HCT116 (cell line): ENCODE data around the gene ATF7. TPM values are rescaled to one million over a fixed set of nuclear protein-coding genes. Genes with fewer than 3 reads are reported as not detected.

ENCODE experiments used
- ATAC-seq: fragments of 200-7000 bp; cut with Tn5 transposase; 2 replicates; pipeline ENCODE4 v1.9.1; 2020; ENCODE audit warnings: mild to moderate bottlenecking, moderate library complexity
- BruUV-seq: library from RNA; stranded (reverse); fragments of 400-500 nt; replicated peaks from 2 replicates; lab custom pipeline; 2021; lab: Mats Ljungman, UMichigan
- CTCF ChIA-PET: fragments of 300-600 bp; sonication (Branson Sonifier 250); formaldehyde crosslinking; loops from one replicate; lab custom pipeline; 2021; ENCODE audit warnings: antibody characterized with exemption; lab: Charles Lee
- POLR2A ChIA-PET: fragments of 300-600, 350-600 bp; sonication (Branson Sonifier 250); formaldehyde crosslinking; loops from one replicate; lab custom pipeline; 2021; ENCODE audit warnings: antibody characterized with exemption; lab: Charles Lee
- RAD21 ChIA-PET, 2 experiments: fragments of 300-600 bp; sonication (Branson Sonifier 250); formaldehyde crosslinking; loops; one replicate each; lab custom pipeline; 2023; ENCODE audit warnings: low total read pairs in 2 of 2; ENCODE audit not compliant: uncharacterized antibody in 2 of 2, unreplicated experiment in 2 of 2, low non-redundant PET in 1 of 2; lab: Charles Lee
- DNase-seq: peaks from one replicate; pipeline ENCODE4 v3.0.0-alpha.2; 2010; ENCODE audit warnings: low read depth, low spot score
- H2AFZ ChIP-seq: fragments of 200-600 bp; shearing (Covaris generic), sonication (generic); 2 replicates; pipeline ENCODE4 v1.6.1; 2017; ENCODE audit warnings: low read depth, mixed run types, mixed read lengths, antibody characterized with exemption, low read length; ENCODE audit not compliant: poor library complexity, severe bottlenecking
- H3K27ac ChIP-seq: 2 replicates; pipeline ENCODE4 v1.5.1; 2012; ENCODE audit warnings: low read depth, low read length
- H3K27me3 ChIP-seq: fragments of 200-600 bp; sonication (generic); 2 replicates; pipeline ENCODE4 v1.6.1; 2016; ENCODE audit warnings: mixed run types, low read length, mixed read lengths; ENCODE audit not compliant: insufficient read depth
- H3K36me3 ChIP-seq, 2 experiments: fragments of 200-500 bp in 1 of 2; fragments of 200-600 bp in 1 of 2; sonication (Bioruptor generic) in 1 of 2; sonication (generic) in 1 of 2; 2 replicates each; pipeline versions ENCODE4 v1.5.1 to v1.6.1; 2014 to 2016; ENCODE audit warnings: low read length in 2 of 2, inconsistent platforms in 1 of 2, mixed read lengths in 1 of 2, mixed run types in 1 of 2; ENCODE audit not compliant: insufficient read depth in 2 of 2, control insufficient read depth in 1 of 2
- H3K4me1 ChIP-seq, 2 experiments: fragments of 200-600 bp in 1 of 2; sonication (generic) in 1 of 2; 2 replicates each; pipeline versions ENCODE4 v1.5.1 to v1.6.1; 2012 to 2017; ENCODE audit warnings: low read length in 2 of 2, inconsistent platforms in 1 of 2, mild to moderate bottlenecking in 1 of 2, mixed read lengths in 1 of 2, mixed run types in 1 of 2, moderate library complexity in 1 of 2; ENCODE audit not compliant: insufficient read depth in 2 of 2, control insufficient read depth in 1 of 2
- H3K4me2 ChIP-seq: fragments of 200-600 bp; sonication (generic); 2 replicates; pipeline ENCODE4 v1.6.1; 2017; ENCODE audit warnings: mixed run types, low read length, mixed read lengths
- H3K4me3 ChIP-seq, 2 experiments: fragments of 200-600 bp in 1 of 2; sonication (generic) in 1 of 2; replicated peaks in 1 of 2; 2 replicates each; pipeline ENCODE4 v1.5.1; 2011 to 2016; ENCODE audit warnings: low read length in 2 of 2, control low read depth in 1 of 2, low read depth in 1 of 2, mild to moderate bottlenecking in 1 of 2, mixed read lengths in 1 of 2, mixed run types in 1 of 2
- H3K79me2 ChIP-seq: fragments of 200-600 bp; sonication (generic); 2 replicates; pipeline ENCODE4 v1.6.1; 2017; ENCODE audit warnings: mild to moderate bottlenecking, mixed run types, low read length, moderate library complexity, mixed read lengths; ENCODE audit not compliant: insufficient read depth
- H3K9ac ChIP-seq: fragments of 200-600 bp; sonication (generic); 2 replicates; pipeline ENCODE4 v1.6.1; 2016; ENCODE audit warnings: low read length, mixed read lengths
- H3K9me2 ChIP-seq: fragments of 200-600 bp; sonication (generic), shearing (Covaris generic); 2 replicates; pipeline ENCODE4 v1.6.1; 2017; ENCODE audit warnings: mixed run types, mild to moderate bottlenecking, moderate library complexity; ENCODE audit not compliant: insufficient read depth
- H3K9me3 ChIP-seq, 2 experiments: fragments of 200-500 bp in 1 of 2; fragments of 200-600 bp in 1 of 2; sonication (Bioruptor generic) in 1 of 2; sonication (generic) in 1 of 2; 2 replicates each; pipeline ENCODE4 v1.6.1; 2014 to 2017; ENCODE audit warnings: low read length in 2 of 2, mixed read lengths in 2 of 2, inconsistent platforms in 1 of 2, low read depth in 1 of 2, mild to moderate bottlenecking in 1 of 2, mixed run types in 1 of 2, moderate library complexity in 1 of 2; ENCODE audit not compliant: control insufficient read depth in 1 of 2, insufficient read depth in 1 of 2
- H4K20me1 ChIP-seq: fragments of 200-600 bp; sonication (generic), shearing (Covaris generic); 2 replicates; pipeline ENCODE4 v1.6.1; 2017; ENCODE audit warnings: mixed run types, mild to moderate bottlenecking, moderate library complexity; ENCODE audit not compliant: insufficient read depth
- CBX3 ChIP-seq: IDR thresholded peaks from 2 replicates; pipeline ENCODE4 v1.6.1; 2012; ENCODE audit warnings: low read depth
- EZH2phosphoT487 ChIP-seq: fragments of 200-600 bp; IDR thresholded peaks from 2 replicates; pipeline ENCODE4 v1.6.1; 2018; ENCODE audit warnings: antibody characterized with exemption, borderline replicate concordance
- POLR2A ChIP-seq: IDR thresholded peaks from 2 replicates; pipeline ENCODE4 v1.7.0; 2011; ENCODE audit warnings: borderline replicate concordance; ENCODE audit not compliant: insufficient read depth, insufficient read length; ENCODE audit errors: extremely low read depth
- RAD21 ChIP-seq: IDR thresholded peaks from 2 replicates; pipeline ENCODE4 v1.6.1; 2012; ENCODE audit warnings: low read depth, mild to moderate bottlenecking
- SIN3A ChIP-seq: IDR thresholded peaks from 2 replicates; pipeline ENCODE4 v1.6.1; 2012; ENCODE audit warnings: low read depth
- TCF7L2 ChIP-seq: IDR thresholded peaks from 2 replicates; pipeline ENCODE4 v1.7.0; 2011; ENCODE audit warnings: borderline replicate concordance, inconsistent platforms; ENCODE audit not compliant: insufficient read depth, insufficient read length; ENCODE audit errors: extremely low read depth
- YY1 ChIP-seq: IDR thresholded peaks from 2 replicates; pipeline ENCODE4 v1.6.1; 2011; ENCODE audit warnings: low read length, low read depth, moderate library complexity, mild to moderate bottlenecking; ENCODE audit not compliant: insufficient replicate concordance; ENCODE audit errors: extremely low read depth
- intact Hi-C: fragments of 100-400 bp; cut with micrococcal nuclease; formaldehyde crosslinking; loops from 2 replicates; pipeline ENCODE4 v1.10.0; 2022
- total RNA-seq: library from RNA; stranded (reverse); gene quantifications from one replicate; pipeline ENCODE4 v1.2.1, GENCODE V29; 2021; ENCODE audit not compliant: unreplicated experiment
- TF ChIP-seq, protein P1 (sequence below): IDR thresholded peaks from 2 replicates; pipeline ENCODE4 v1.6.1; 2012
- TF ChIP-seq, protein P2 (sequence below): IDR thresholded peaks from 2 replicates; pipeline ENCODE4 v1.6.1; 2012; ENCODE audit warnings: low read depth
- TF ChIP-seq, protein P3 (sequence below): IDR thresholded peaks from 2 replicates; pipeline ENCODE4 v1.6.1; 2011; ENCODE audit warnings: mild to moderate bottlenecking, low read length, moderate library complexity; ENCODE audit not compliant: insufficient replicate concordance; ENCODE audit errors: extremely low read depth

ATF7 gene
- total RNA-seq, 1 experiment from 2014 or later, result 24.0 TPM

GRCh38 chr12:53627919-53628318 is 1.7 kb upstream of the ATF7 start:
- H3K79me2 ChIP-seq, result peaks cover 29% of the 10 kb centered on the region
- no TSS peak for BruUV-seq
- H2AFZ ChIP-seq, result no peak overlapping the region
- no peaks in the 10 kb centered on the region for H3K36me3 ChIP-seq
- no peak for DNase-seq
- H3K4me3 ChIP-seq, result no peak overlapping the region
- no peak for TF ChIP-seq POLR2A
- ChIA-PET CTCF (no interaction called here), POLR2A (no interaction called here), RAD21 (no interaction called here)
- H3K9me2 ChIP-seq, result no peaks in the 10 kb centered on the region
- H3K27me3 ChIP-seq, result no peaks in the 10 kb centered on the region
- peaks cover 8 to 21% of the 10 kb centered on the region in 2 experiments for H3K4me1 ChIP-seq
- H4K20me1 ChIP-seq, result no peaks in the 10 kb centered on the region
- no peak overlapping the region for H3K9ac ChIP-seq
- intact Hi-C loops, result loop anchor here (5.0 kb wide), 1 partner anchor 49 kb away; the partner anchor contains the start of gene ATP5MC2
- H3K27ac ChIP-seq, result no peak overlapping the region
- no peak for ATAC-seq
- no peak overlapping the region for H3K4me2 ChIP-seq
- no peaks in the 10 kb centered on the region for H3K9me3 ChIP-seq

- ChIA-PET RAD21 (no interaction called here), CTCF (no interaction called here), POLR2A (interaction anchor here (0.8 to 1.8 kb wide), 3 partner anchors 30 to 49 kb away, joined by 3 to 7 read pairs (median 4); partner anchors contain the start of gene ATP5MC2)
- Histone ChIP-seq H3K9me2 (no peaks in the 10 kb centered on the region), H3K9me3 (no peaks in the 10 kb centered on the region), H3K79me2 (peaks cover 36% of the 10 kb centered on the region), H4K20me1 (no peaks in the 10 kb centered on the region), H3K36me3 (no peaks in the 10 kb centered on the region), H3K4me1 (peaks cover 8 to 21% of the 10 kb centered on the region in 2 experiments), H3K27ac (peak overlapping the region; percentile 66; the same call in 1 of the 2 replicates), H3K9ac (peak overlapping the region; percentile 74), H3K4me2 (peak overlapping the region; percentile 94), H2AFZ (peak overlapping the region; percentile 84), H3K4me3 (peak overlapping the region; percentile 77 to 90), H3K27me3 (no peaks in the 10 kb centered on the region)
- BruUV-seq, result TSS peak; percentile 99
- ATAC-seq (no peak), DNase-seq (no peak)
- intact Hi-C loops, result loop anchor here (5.0 kb wide), 1 partner anchor 51 kb away; the partner anchor contains the start of gene ATP5MC2
- TF ChIP-seq YY1, result no peak
- TF ChIP-seq, protein P1, sequence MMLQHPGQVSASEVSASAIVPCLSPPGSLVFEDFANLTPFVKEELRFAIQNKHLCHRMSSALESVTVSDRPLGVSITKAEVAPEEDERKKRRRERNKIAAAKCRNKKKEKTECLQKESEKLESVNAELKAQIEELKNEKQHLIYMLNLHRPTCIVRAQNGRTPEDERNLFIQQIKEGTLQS, result no peak
- no peak for TF ChIP-seq RAD21
- no peak for TF ChIP-seq CBX3
- TF ChIP-seq, protein P2, sequence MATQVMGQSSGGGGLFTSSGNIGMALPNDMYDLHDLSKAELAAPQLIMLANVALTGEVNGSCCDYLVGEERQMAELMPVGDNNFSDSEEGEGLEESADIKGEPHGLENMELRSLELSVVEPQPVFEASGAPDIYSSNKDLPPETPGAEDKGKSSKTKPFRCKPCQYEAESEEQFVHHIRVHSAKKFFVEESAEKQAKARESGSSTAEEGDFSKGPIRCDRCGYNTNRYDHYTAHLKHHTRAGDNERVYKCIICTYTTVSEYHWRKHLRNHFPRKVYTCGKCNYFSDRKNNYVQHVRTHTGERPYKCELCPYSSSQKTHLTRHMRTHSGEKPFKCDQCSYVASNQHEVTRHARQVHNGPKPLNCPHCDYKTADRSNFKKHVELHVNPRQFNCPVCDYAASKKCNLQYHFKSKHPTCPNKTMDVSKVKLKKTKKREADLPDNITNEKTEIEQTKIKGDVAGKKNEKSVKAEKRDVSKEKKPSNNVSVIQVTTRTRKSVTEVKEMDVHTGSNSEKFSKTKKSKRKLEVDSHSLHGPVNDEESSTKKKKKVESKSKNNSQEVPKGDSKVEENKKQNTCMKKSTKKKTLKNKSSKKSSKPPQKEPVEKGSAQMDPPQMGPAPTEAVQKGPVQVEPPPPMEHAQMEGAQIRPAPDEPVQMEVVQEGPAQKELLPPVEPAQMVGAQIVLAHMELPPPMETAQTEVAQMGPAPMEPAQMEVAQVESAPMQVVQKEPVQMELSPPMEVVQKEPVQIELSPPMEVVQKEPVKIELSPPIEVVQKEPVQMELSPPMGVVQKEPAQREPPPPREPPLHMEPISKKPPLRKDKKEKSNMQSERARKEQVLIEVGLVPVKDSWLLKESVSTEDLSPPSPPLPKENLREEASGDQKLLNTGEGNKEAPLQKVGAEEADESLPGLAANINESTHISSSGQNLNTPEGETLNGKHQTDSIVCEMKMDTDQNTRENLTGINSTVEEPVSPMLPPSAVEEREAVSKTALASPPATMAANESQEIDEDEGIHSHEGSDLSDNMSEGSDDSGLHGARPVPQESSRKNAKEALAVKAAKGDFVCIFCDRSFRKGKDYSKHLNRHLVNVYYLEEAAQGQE, result no peak
- TF ChIP-seq, protein P3, sequence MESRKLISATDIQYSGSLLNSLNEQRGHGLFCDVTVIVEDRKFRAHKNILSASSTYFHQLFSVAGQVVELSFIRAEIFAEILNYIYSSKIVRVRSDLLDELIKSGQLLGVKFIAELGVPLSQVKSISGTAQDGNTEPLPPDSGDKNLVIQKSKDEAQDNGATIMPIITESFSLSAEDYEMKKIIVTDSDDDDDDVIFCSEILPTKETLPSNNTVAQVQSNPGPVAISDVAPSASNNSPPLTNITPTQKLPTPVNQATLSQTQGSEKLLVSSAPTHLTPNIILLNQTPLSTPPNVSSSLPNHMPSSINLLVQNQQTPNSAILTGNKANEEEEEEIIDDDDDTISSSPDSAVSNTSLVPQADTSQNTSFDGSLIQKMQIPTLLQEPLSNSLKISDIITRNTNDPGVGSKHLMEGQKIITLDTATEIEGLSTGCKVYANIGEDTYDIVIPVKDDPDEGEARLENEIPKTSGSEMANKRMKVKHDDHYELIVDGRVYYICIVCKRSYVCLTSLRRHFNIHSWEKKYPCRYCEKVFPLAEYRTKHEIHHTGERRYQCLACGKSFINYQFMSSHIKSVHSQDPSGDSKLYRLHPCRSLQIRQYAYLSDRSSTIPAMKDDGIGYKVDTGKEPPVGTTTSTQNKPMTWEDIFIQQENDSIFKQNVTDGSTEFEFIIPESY, result no peak
- TF ChIP-seq SIN3A, result no peak
- TF ChIP-seq EZH2phosphoT487, result no peak
- TF ChIP-seq TCF7L2, result no peak
Measured at GRCh38 chr12:53626702-53627169, 554 bp upstream of the ATF7 start.
